ENCODE data around the gene TMEM222. TPM values are rescaled to one million over a fixed set of nuclear protein-coding genes. Genes with fewer than 3 reads are reported as not detected.

The TMEM222 gene
- total and polyA plus RNA-seq, 2 of the 4 experiments (the other 2 are of a cell fraction) = 19.9 to 54.1 TPM

- H2BK15ac ChIP-seq (ENCODE audit: low read depth, low read length) = no peak overlapping the region
- H3K14ac ChIP-seq (replicated peaks; ENCODE audit: low read depth, low read length) = no peak overlapping the region
- TF ChIP-seq SMC3 (IDR thresholded peaks at IDR 0.05; ENCODE audit: low read depth, low read length) (peak; percentile 81), CTCF (conservative IDR thresholded peaks at IDR 0.05; ENCODE audit: low read depth, low read length) (peak; percentile 86), MAFK (IDR thresholded peaks at IDR 0.05; ENCODE audit: low read depth, low read length) (no peak), RAD21 (IDR thresholded peaks at IDR 0.05; ENCODE audit: low read length) (peak; percentile 65), POLR2A (IDR thresholded peaks at IDR 0.05; ENCODE audit: low read depth, low read length) (no peak), FOS (IDR thresholded peaks at IDR 0.05; ENCODE audit: low read depth, low read length) (no peak), MAZ (IDR thresholded peaks at IDR 0.05; ENCODE audit: borderline replicate concordance, low read depth, low read length) (peak; percentile 14; the same call in 1 of the 2 replicates)
- no peaks in the 10 kb centered on the region for H3K79me1 ChIP-seq (ENCODE audit: low read depth in 1 of 2, low read length in 2 of 2)
- no peaks in the 10 kb centered on the region for H3K9me3 ChIP-seq (ENCODE audit: control insufficient read depth, insufficient read depth, low read length)
- no peak overlapping the region for H2AK5ac ChIP-seq (ENCODE audit: low read depth, low read length)
- in situ Hi-C loops (cut with MboI; ENCODE audit: low sequenced_read_pairs) (no loop called here), dilution Hi-C loops (cut with HindIII; ENCODE audit: low sequenced_read_pairs, unreplicated experiment) (no loop called here), intact Hi-C loops (cut with micrococcal nuclease) (loop anchor here (1.0 kb wide), 1 partner anchor 38 kb away; no protein-coding TSS in a partner anchor)
- no peak overlapping the region for H2BK5ac ChIP-seq (ENCODE audit: low read depth, low read length, poor library complexity, severe bottlenecking)
- DNase-seq (peak; percentile 32), ATAC-seq (ENCODE audit: low read depth) (peak; percentile 95)
- peak overlapping the region; percentile 55 for H2AK9ac ChIP-seq (replicated peaks; ENCODE audit: low read depth, low read length, poor library complexity)
- no peaks in the 10 kb centered on the region for H4K20me1 ChIP-seq (ENCODE audit: insufficient read depth, low read length)
- no peak overlapping the region for H3K23ac ChIP-seq (ENCODE audit: low read depth, low read length)
- H3K4me2 ChIP-seq (ENCODE audit: low read depth, low read length) = no peak overlapping the region
- no TSS peak for BruUV-seq (replicated peaks)
- peak overlapping the region; percentile 87 for H2AFZ ChIP-seq (replicated peaks; ENCODE audit: low read length, poor library complexity)
- no peak overlapping the region for H3K4me3 ChIP-seq (ENCODE audit: insufficient read depth, low read depth, low read length)
- no peak overlapping the region for H3K18ac ChIP-seq (ENCODE audit: low read depth, low read length)
- no peak overlapping the region for H4K5ac ChIP-seq (ENCODE audit: low read depth, low read length)
- CTCF ChIA-PET = interaction anchor here (0.5 to 1.6 kb wide), 6 partner anchors 30 to 769 kb away, joined by 3 to 7 read pairs (median 4); no protein-coding TSS in a partner anchor
- no peaks in the 10 kb centered on the region for H3K9me1 ChIP-seq (ENCODE audit: insufficient read depth, low read length)
- no peak overlapping the region for H3K9ac ChIP-seq (ENCODE audit: low read depth, low read length)
- H3K27me3 ChIP-seq (ENCODE audit: control insufficient read depth, insufficient read depth, low read length) = no peaks in the 10 kb centered on the region
- POLR2A ChIA-PET (ENCODE audit: unreplicated experiment) = no interaction called here
- no peak overlapping the region for H3K27ac ChIP-seq (ENCODE audit: insufficient read depth, low read length)
- no peak overlapping the region for H3K56ac ChIP-seq (ENCODE audit: extremely low read depth, insufficient read depth, low read length)
- H4K91ac ChIP-seq (ENCODE audit: insufficient read depth, low read depth, low read length) = no peak overlapping the region
- no peak overlapping the region for H2BK120ac ChIP-seq (ENCODE audit: low read depth, low read length)
- H2BK20ac ChIP-seq (ENCODE audit: low read depth, low read length) = no peak overlapping the region
- 52% methylated on average over 30 of the region's 40 CpGs; no CpG with 5 or more reads in 1 of the 2 experiments for WGBS, 2 experiments (ENCODE audit: extremely low coverage in 2 of 2, insufficient read length in 1 of 2)
- no peaks in the 10 kb centered on the region for H3K4me1 ChIP-seq (ENCODE audit: control insufficient read depth, insufficient read depth, low read length)
- H3K4ac ChIP-seq (ENCODE audit: low read depth, low read length) = no peak overlapping the region
- no peak overlapping the region for H4K8ac ChIP-seq (ENCODE audit: low read depth in 2 of 2, low read length in 2 of 2)
- peaks cover 42% of the 10 kb centered on the region for H3K36me3 ChIP-seq (ENCODE audit: control insufficient read depth, insufficient read depth, low read length)
Measured at GRCh38 chr1:27357281-27358037, 35.5 kb downstream of the TMEM222 start.

All from IMR-90 (cell line).